ENCODE measurements around the gene IGIP.

Gene IGIP

GRCh38 chr5:140125637-140126036, at the start of gene IGIP:
Gene IGIP (plus strand): TSS chr5:140125937. CDS start chr5:140128477, 2,540 bp downstream.
- no peak for DNase-seq

DNA sequence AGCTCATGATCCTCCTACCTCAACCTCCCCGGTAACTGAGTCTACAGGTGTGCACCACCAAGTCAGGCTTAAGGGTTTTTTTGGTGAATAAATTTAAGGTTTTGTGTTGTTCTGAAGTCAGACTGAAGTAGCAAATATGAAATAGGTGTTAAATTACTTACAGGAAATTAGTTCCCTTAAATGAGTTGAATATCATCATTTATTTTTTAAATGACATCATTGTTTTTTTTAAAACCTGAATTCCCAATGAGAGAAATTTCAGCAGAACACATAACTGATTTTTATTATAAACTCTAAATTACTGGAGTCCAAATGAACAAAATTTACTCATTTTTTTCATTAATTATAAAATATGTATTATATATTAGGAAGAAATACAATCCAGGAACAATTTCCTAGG, 49.6 kb upstream of the IGIP start:
- no peak for DNase-seq

GRCh38 chr5:140076788-140077187, 48.9 kb upstream of the IGIP start:
- DNase-seq, result no peak

DNA sequence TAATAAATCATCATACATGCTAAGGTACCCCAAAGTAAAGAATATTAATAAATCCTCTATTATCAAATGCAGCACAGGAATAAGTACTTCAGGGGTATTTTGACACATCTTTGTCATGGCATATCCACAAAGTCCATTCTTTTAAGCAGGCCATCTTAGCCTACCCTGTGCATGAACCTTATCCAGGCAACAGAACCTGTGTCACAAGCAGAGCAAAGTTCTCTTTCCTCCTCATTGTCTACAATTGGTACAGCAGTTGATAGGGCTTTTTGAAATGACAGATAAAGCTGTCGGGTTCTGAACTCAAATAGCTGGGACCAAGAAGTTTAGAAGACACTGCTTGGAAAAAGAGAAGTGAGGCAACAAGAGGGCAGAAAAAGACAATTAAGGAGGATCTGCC, 42.6 kb upstream of the IGIP start:
- no peak for DNase-seq

DNA sequence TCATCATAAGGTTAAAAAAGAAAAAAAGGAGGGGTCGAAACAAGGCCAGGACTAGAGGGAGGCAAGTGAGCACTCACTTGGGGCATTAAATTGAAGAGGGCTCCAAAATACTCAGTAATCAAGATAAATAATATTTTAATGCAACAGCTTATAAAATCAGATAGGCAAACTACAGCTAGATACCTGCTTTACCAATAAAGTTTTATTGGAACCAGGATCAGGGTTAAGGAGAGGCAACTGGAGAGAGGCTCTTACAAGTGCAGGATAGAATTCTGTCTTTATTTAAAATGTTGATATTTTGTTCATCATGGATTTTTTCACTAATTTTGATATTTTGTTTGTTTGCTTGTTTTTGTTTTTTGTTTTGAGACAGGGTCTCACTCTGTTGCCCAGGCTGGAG, 42.1 kb upstream of the IGIP start:
- no peak for DNase-seq

DNA sequence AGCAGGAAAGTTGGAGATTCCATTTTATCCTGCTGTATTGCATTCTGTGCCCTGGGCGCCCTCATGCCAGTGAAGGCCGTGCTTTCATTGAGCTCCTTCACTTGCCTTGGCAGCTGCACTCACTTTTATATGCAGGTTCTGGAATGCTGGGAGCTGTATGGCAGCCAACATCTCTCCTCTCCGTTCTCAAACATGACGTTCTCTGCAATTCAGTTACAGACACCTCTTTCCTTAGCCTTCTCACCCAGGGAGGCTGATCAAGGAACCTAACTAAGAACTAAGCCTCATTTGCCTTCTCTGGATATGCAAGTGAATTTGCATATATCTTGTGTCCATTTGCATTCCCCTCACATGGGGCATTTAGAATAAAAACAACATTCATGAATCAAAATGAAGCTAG, 41.2 kb upstream of the IGIP start:
- no peak for DNase-seq

- DNase-seq, result no peak
These were observed 35.5 kb upstream of the IGIP start for GRCh38 chr5:140090251-140090650.

- no peak for DNase-seq
These were observed 32.6 kb upstream of the IGIP start for GRCh38 chr5:140093179-140093578.

DNA sequence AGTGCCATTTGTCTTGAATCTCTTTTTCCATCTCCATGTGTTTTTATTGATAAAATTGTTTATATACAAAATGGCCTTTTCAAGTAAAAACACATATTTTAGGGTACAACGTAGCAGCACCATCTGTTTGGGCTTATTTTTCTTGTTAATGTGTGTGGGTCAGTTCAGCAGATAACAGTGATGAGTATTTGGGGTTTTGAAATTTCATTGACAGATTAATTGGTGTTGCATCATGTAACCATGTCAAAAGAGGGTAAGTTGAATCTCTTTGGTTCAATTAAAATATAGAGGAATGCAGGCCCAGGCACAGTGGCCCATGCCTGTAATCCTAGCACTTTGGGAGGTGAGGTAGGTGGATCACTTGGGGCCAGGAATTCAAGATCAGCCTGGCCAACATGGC, 31.9 kb upstream of the IGIP start:
- no peak for DNase-seq

DNA sequence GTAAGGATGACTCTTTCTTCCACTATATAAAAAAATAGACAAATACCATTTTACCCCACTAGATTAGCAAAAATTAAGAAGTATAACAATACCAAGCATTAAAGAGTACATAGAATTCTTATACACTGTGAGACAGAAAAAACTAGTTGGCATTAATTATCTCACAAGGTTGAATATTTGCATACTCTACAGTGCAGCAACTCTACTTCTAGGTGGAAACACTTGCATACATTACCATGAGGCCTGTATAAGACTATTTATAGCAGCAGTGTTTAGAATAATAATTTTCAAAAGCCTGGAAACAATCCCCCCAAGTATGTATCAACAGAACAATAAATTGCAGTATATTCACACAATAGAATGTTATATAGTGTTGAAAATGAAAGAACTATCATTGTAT, 30.8 kb upstream of the IGIP start:
- DNase-seq, result no peak

- DNase-seq, result no peak
These were observed 24.6 kb upstream of the IGIP start for GRCh38 chr5:140101179-140101578.

GRCh38 chr5:140103154-140103553, 22.6 kb upstream of the IGIP start:
- DNase-seq, result no peak

- DNase-seq, result no peak
These were observed 21.6 kb upstream of the IGIP start for GRCh38 chr5:140104100-140104499.

DNA sequence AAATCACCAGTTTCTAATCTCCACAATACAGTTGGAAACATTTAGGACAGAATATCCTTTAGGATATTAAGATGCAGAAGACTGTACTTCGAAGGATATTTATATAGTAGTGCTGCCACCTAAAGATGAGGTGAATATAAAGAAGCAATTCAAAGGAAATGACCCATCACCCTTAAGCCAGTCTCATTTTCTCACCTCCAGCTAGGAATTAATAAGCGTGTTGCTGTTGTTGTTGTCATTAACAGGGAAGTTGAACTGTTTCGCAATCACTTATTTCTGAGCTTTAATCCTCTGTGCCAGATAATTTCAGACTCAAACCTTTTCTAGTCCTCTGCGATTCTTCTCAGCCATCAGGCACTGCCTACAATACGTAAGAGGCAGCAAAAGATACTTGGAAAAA, 19.6 kb upstream of the IGIP start:
- no peak for DNase-seq

GRCh38 chr5:140106805-140107311, 18.9 kb upstream of the IGIP start:
- no peak for DNase-seq

- peak; percentile 97 for DNase-seq
These were observed 18.2 kb upstream of the IGIP start for GRCh38 chr5:140107312-140108092.

DNA sequence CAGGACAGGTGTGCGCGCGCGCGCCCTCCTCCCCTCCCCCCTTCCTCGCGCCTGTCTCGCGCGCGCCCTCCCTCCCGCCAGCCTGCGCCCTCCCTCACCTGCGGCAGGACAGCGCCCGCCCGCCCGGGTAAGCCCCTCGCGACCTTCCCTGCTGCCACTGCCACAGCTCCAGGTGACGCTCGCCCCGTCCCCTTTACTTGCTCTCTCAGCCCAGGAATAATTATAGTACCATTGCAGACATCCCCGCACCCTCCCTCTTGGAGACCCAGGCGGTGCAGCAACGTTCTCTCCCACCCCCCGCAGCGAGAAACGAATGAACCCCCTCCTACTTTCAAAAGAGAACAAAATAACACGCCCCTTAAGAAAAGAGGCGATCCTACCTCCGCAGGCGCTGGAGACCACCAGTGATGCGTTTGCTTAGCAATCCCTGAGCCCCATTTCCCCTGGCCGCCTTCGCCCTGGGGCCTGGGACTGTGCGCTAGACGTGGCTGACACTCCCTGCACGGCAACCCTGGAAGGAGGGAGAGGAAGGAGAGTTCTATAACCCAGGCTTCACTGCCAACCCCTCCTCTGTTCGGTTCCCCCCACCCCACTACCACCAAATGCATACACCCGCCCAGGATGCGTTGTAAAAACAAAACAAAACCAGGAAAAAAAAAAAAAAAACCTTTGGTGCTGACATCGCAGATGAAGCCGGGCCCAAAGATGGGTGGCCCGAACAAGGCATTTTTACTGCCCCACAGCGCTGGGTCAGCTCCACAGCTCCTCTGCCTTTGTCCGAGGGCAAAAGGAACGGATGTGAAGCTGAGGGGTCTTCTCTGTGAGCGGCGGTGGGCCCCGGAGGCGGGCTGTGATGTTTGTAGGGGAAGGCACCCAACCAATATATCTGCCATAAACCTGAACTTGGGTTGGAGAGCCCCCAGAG, 17.4 kb upstream of the IGIP start:
- no peak for DNase-seq

GRCh38 chr5:140109018-140109758, 16.5 kb upstream of the IGIP start:
- DNase-seq, result no peak

GRCh38 chr5:140109759-140110645, 15.7 kb upstream of the IGIP start:
- no peak for DNase-seq

GRCh38 chr5:140110646-140110957, 15.1 kb upstream of the IGIP start:
- no peak for DNase-seq

DNA sequence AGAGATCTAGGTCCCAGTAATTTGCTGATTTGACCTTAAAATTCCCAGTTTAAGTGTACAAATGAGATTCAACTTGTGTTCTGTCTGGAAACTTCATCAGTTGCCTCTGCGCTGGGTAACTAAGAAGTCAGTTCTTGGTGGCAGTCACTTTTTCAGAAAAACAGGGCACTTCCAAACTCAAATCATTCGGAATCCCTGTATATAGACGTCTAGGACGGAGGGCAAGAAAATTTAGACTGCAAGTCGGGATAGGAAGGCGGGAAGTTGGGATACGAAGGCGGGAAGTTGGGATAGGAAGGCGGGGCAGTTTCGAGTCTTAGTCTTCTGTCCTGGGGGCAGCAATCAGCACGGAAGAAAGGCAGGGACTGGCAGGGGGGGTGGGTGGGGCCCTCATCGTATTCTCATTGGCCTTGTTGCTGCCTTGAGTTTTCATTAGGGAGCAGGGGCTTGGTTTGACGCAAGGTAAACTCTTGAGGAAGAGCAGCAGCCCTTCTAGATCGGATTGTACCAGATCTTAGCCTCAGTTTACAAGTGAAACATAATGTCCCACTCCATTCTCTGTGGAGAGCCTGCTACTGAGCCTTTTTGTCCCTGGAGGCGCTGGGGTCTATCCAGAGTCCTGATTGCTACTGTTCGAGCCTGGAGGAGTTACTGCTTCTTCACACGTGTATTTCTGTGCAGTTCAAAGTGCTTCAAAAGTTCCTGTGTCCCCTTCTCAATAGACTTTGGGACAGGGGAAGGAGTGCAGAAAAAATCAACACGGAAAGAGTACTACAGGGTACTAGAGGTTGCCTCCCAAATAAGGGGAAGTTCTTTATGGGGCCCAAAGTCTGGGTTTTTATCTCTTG, 14.5 kb upstream of the IGIP start:
- DNase-seq, result no peak
